Astrocyte of the spinal cord (primary cell): ENCODE results near the gene FAM83C.

Experiments used
- DNase-seq: peaks from one replicate; pipeline ENCODE4 v3.0.0; 2011; ENCODE audit warnings: low read depth, low spot score
- H3K4me3 ChIP-seq: 2 replicates; pipeline ENCODE4 v1.5.1; 2011; ENCODE audit warnings: low read depth, mild to moderate bottlenecking, low read length, moderate library complexity
- CTCF ChIP-seq: IDR thresholded peaks from 2 replicates; pipeline ENCODE4 v1.5.1; 2012; ENCODE audit warnings: low read depth, mild to moderate bottlenecking, low read length, inconsistent platforms
- in situ Hi-C: cut with HindIII; loops from 2 replicates; pipeline ENCODE4 v1.10.0; 2017; ENCODE audit warnings: low sequenced_read_pairs

Gene FAM83C

GRCh38 chr20:35296101-35296554 is 3.9 kb upstream of the FAM83C start:
- TF ChIP-seq CTCF = no peak
- in situ Hi-C loops = no loop called here
- DNase-seq = no peak
- H3K4me3 ChIP-seq = no peak overlapping the region

GRCh38 chr20:35295674-35296073 is 3.4 kb upstream of the FAM83C start:
- DNase-seq = no peak
- in situ Hi-C loops = no loop called here
- TF ChIP-seq CTCF = no peak
- no peak overlapping the region for H3K4me3 ChIP-seq

- DNase-seq = no peak
- no peak for TF ChIP-seq CTCF
- in situ Hi-C loops = no loop called here
- no peak overlapping the region for H3K4me3 ChIP-seq
Observed at GRCh38 chr20:35295058-35295457, 2.8 kb upstream of the FAM83C start.

- no peak for DNase-seq
- in situ Hi-C loops = no loop called here
Observed at GRCh38 chr20:35294293-35294685, 2.1 kb upstream of the FAM83C start.

GRCh38 chr20:35293303-35294292 is 1.4 kb upstream of the FAM83C start:
- no peak for DNase-seq
- H3K4me3 ChIP-seq = no peak overlapping the region
- in situ Hi-C loops = no loop called here
- TF ChIP-seq CTCF = no peak

More at GRCh38 chr20:35294293-35294685, 2.1 kb upstream of the FAM83C start:
- TF ChIP-seq CTCF = no peak
- H3K4me3 ChIP-seq = no peak overlapping the region

GRCh38 chr20:35292504-35293285 is 470 bp upstream of the FAM83C start:
- H3K4me3 ChIP-seq = no peak overlapping the region
- in situ Hi-C loops = no loop called here
- no peak for TF ChIP-seq CTCF
- DNase-seq = no peak
